Brain microvascular endothelial cell (primary cell): ENCODE data around the gene TRA2B.
A peak's percentile ranks its signal among the peaks of the same experiment; 100 is the strongest.

Experiments used
- DNase-seq: peaks from one replicate; pipeline ENCODE4 v3.0.0-alpha.2; 2020
- H3K27ac ChIP-seq: fragments of 250-450 bp; sonication (Bioruptor Pico); 2 replicates; pipeline ENCODE4 v1.5.1; 2020; ENCODE audit warnings: mild to moderate bottlenecking, moderate library complexity
- H3K27me3 ChIP-seq: fragments of 250-450 bp; sonication (Bioruptor Pico); replicated peaks from 2 replicates; pipeline ENCODE4 v1.5.1; 2020; ENCODE audit warnings: mild to moderate bottlenecking
- H3K36me3 ChIP-seq: fragments of 250-450 bp; sonication (Bioruptor Pico); replicated peaks from 2 replicates; pipeline ENCODE4 v1.5.1; 2020; ENCODE audit warnings: mild to moderate bottlenecking
- H3K4me3 ChIP-seq: 2 replicates; pipeline ENCODE4 v1.5.1; 2011; ENCODE audit warnings: low read depth, mild to moderate bottlenecking, control low read depth, low read length, moderate library complexity
- in situ Hi-C: cut with HindIII; loops from 2 replicates; pipeline ENCODE4 v1.10.0; 2017; ENCODE audit warnings: low sequenced_read_pairs, low pct_ligation_motif_present
- TF ChIP-seq, protein P1 (sequence below): IDR thresholded peaks from 2 replicates; pipeline ENCODE4 v1.5.1; 2011; ENCODE audit warnings: low read depth, mild to moderate bottlenecking, moderate library complexity, low read length, control low read depth, inconsistent platforms; ENCODE audit errors: missing control alignments

TRA2B gene

DNA sequence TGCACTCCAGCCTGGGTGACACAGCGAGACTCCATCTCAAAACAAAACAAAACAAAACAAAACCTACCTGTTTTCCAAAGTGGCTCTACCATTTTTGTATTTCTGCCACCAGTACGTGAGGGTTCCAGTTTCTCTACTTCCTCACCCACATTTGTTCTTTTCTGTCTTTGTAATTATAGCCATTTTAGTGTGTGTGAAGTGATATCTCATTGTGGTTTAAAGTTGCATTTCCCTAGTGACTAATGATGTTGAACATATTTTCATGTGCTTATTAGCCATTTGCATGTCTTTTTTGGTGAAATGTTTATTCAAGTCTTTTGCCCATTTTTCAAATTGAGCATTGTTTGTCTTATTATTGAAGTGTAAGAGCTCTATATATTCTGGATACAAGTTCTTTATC lies 50.7 kb downstream of the TRA2B start:
- in situ Hi-C loops: no loop called here
- Histone ChIP-seq H3K27me3 (no peaks in the 10 kb centered on the region), H3K27ac (no peak overlapping the region), H3K36me3 (no peaks in the 10 kb centered on the region), H3K4me3 (no peak overlapping the region)
- TF ChIP-seq, protein P1, sequence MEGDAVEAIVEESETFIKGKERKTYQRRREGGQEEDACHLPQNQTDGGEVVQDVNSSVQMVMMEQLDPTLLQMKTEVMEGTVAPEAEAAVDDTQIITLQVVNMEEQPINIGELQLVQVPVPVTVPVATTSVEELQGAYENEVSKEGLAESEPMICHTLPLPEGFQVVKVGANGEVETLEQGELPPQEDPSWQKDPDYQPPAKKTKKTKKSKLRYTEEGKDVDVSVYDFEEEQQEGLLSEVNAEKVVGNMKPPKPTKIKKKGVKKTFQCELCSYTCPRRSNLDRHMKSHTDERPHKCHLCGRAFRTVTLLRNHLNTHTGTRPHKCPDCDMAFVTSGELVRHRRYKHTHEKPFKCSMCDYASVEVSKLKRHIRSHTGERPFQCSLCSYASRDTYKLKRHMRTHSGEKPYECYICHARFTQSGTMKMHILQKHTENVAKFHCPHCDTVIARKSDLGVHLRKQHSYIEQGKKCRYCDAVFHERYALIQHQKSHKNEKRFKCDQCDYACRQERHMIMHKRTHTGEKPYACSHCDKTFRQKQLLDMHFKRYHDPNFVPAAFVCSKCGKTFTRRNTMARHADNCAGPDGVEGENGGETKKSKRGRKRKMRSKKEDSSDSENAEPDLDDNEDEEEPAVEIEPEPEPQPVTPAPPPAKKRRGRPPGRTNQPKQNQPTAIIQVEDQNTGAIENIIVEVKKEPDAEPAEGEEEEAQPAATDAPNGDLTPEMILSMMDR: no peak
- DNase-seq: no peak

DNA sequence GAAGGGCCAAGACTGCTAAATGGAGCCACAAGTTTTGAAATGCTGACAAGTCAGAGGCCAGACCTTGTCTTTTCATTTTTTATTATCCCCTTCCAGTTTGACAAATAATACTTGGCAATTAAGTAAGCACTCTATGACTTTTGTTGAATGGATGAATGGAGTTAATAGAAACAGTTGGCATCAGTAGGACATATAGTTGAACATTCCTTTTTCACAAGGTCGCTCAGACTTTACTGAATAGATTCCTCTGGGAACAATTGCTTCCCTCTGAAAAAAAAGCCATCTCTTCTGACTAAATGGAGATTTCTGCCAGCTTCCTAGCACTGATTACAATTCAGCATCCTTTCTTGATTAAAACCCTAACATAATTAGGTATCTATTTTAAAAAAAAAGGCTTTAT lies 53.2 kb downstream of the TRA2B start:
- in situ Hi-C loops: no loop called here
- Histone ChIP-seq H3K27me3 (no peaks in the 10 kb centered on the region), H3K4me3 (no peak overlapping the region), H3K36me3 (no peaks in the 10 kb centered on the region), H3K27ac (no peak overlapping the region)
- TF ChIP-seq, protein P1: no peak
- DNase-seq: no peak

DNA sequence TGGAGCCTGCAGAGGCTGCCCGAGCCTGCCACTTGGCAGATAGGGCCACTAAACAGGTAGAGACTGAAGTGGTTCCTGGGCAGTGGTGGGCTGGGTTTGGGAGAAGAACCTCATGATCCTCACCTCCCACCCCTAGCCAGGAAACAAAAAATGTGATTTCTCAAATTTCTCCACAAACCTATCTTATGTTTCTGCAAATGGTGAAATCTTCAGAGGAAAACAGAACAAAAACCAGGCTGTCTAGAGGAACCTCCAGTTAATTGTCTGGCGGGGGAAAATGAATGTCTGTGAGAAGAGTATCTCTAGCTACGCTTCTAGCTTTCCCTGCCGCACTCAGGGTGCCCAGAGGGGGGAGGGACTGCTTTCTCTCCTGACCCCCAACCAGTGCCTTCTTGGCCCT lies 55.9 kb downstream of the TRA2B start:
- in situ Hi-C loops: no loop called here
- TF ChIP-seq, protein P1: no peak

DNA sequence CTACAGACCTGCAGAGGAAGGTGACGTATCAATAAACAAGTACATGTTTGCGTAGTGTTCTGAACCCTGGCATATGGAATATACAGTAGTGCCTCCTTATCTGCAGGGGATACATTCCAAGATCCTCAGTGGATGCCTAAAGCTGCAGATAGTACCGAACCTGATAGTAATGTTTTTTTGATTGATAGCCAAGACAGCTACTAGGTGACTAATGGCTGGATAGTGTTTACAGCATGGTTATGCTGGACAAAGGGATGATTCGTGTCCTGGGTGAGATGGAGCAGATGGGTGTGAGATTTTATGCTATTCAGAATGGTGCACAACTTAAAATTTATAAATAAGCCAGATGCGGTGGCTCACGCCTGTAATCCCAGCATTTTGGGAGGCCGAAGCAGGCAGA lies 57.2 kb downstream of the TRA2B start:
- no peak overlapping the region for H3K4me3 ChIP-seq
- TF ChIP-seq, protein P1: no peak
- no peaks in the 10 kb centered on the region for H3K36me3 ChIP-seq
- DNase-seq: peak; percentile 3
- in situ Hi-C loops: no loop called here
- no peaks in the 10 kb centered on the region for H3K27me3 ChIP-seq
- H3K27ac ChIP-seq: no peak overlapping the region

More for the DNA sequence above, 55.9 kb downstream of the TRA2B start:
- Histone ChIP-seq H3K4me3 (no peak overlapping the region), H3K36me3 (no peaks in the 10 kb centered on the region), H3K27me3 (no peaks in the 10 kb centered on the region), H3K27ac (no peak overlapping the region)
- no peak for DNase-seq

DNA sequence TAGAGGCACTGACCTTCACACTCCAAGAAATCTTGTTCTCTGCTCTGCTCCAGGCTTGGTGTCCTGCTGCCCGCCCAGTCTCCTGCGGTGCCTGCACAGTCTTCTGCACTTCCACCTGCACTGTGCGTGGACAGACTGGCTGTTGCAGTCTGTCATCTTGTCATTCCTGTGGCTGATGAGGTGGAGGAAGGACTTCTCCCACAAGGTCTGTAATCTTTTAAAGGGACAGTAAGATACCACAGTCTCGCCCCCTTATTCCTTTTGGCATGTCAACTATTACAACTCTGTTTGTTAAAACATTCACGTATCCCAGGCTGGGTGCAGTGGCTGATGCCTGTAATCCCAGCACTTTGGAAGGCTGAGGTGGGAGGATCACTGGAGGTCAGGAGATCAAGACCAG lies 58.9 kb downstream of the TRA2B start:
- Histone ChIP-seq H3K4me3 (no peak overlapping the region), H3K27me3 (no peaks in the 10 kb centered on the region), H3K27ac (no peak overlapping the region), H3K36me3 (no peaks in the 10 kb centered on the region)
- TF ChIP-seq, protein P1: no peak
- in situ Hi-C loops: no loop called here
- peak; percentile 13 for DNase-seq

DNA sequence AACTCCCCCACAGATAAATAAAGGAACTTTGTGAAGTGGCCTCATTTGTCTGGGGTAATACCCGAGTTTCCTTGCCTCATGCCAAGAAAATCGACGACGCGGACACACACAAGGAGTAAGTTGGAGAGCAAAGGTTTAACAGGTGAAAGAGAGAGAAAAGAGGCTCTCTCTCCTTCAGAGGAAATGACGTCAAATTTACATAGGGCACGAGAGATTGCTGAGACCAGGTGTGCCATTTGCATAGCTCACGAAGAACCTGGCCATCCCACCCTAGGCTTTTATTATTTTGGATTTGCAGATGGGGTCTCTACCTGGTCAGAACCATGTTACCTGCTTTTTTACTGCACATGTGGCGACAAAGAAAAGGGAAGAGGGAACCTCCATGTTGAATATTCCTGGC lies 63.7 kb downstream of the TRA2B start:
- no peaks in the 10 kb centered on the region for H3K27me3 ChIP-seq
- TF ChIP-seq, protein P1: no peak
- H3K4me3 ChIP-seq: no peak overlapping the region
- H3K27ac ChIP-seq: no peak overlapping the region
- H3K36me3 ChIP-seq: no peaks in the 10 kb centered on the region
- in situ Hi-C loops: no loop called here
- no peak for DNase-seq
